Activated CD4-positive, alpha-beta T cell treated with anti-CD3 and anti-CD28 coated beads for 24 hours (primary cell): ENCODE measurements around the gene LITAF.
"Not testable (repeated sequence)": the region's sequence is repeated elsewhere in the genome, so short reads cannot be mapped to it uniquely, and the experiment has no call there.

Experiments used
- DNase-seq, 2 donors: peaks; one replicate each; pipeline ENCODE4 v3.0.0-alpha.2; 2020; ENCODE audit warnings: low read depth in 2 of 2

The LITAF gene

DNA sequence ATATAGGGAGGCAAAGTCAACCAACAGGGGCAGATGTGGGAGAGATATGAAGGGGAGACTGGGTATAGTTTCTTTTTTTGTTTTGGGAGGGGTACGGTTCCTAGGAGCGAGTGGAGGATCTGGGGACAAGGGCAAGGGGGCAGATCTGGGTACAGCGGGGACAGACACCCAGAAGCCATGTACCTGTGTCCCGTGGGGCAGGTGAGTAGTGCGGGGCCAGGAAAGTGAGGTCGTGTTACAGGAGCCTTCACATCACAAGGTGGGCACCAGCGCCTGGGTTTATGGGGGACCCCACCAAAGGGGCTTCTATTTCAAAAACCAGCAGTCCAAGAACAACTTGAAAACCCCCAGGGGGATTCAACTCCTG lies 11.5 kb downstream of the LITAF start:
- DNase-seq: no peak

DNA sequence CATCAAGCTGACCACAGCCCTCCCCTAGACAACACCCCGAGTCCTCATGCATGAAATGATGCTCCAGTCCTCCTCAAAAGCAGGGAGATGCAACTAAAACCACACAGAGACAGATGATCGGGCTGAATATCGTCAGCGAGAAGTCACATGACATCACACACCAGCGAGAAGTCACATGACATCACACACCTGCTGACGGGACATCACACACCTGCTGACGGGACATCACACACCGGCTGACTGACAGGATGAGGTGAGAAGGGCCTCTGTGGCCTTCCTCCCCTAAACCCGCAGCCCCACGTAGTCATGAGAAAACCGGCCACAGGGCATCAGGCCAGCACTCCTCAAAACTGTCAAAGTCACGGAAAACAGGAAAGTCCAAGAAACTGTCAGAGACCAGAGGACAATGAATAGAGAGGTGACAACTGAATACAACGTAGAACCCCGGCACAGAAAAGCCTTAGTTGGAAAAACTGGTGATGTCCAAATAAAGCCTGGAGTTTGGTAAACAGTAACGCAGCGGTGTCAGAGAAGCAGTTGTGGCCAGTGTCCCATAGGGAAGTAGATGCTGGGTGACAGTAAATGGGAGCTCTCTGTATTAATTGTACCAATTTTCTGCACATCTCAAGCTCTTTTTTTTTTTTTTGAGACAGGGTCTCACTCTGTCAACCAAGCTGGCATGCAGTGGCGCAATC lies 14.3 kb downstream of the LITAF start:
- no peak for DNase-seq

DNA sequence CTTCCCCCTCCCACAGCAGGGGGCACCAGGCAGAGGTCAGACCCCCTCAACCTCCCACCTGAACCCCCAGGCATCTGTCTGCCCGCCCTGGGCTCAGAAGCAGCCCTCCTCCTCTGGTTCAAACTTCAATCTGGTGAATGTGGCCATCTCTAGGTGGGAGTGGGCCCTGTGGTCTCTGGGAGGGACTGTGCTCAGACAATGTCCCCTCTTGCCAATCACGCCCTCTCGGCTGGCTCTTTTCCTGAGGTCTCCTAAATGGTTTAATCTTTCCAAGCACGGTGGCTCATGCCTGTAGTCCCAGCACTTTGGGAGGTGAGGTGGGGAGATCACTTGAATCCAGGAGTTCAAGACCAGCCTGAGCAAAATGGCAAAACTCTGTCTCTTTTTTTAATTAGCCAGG lies 15.2 kb downstream of the LITAF start:
- DNase-seq: no peak

DNA sequence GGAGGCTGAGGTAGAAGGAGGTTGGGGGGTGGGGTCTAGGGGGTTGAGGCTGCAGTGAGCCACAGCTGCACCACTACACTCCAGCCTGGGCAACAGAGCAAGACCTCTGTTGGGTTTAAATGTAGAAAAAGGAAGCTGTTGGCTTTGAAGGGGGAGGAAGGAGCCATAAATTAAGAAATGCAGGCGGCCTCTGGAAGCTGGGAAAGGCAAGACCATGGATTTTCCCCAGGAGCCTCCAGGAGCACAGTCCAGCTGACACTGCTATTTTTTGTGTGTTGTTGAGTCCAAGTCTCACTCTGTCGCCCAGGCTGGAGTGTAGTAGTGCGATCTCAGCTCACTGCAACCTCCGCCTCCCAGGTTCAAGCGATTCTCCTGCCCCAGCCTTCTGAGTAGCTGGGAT lies 15.9 kb downstream of the LITAF start:
- DNase-seq: no peak

DNA sequence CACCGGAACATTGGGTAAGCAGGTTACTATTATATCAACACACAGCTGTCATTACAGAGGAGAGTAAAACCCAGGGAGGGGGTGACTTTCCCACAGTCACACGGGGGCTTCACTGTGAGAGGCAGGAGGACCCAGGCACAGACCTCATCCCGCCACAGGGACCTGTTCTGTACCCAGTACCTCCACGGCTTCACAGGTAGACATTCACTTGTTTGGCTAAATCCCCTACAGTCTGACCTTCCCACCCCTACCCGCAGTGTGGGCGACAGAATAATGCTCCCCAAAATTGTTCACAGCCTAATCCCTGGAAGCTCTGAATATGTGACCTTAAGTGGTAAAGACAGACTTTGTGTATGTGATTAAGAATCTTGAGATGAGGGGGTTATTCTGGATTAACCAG lies 16.5 kb downstream of the LITAF start:
- no peak for DNase-seq

DNA sequence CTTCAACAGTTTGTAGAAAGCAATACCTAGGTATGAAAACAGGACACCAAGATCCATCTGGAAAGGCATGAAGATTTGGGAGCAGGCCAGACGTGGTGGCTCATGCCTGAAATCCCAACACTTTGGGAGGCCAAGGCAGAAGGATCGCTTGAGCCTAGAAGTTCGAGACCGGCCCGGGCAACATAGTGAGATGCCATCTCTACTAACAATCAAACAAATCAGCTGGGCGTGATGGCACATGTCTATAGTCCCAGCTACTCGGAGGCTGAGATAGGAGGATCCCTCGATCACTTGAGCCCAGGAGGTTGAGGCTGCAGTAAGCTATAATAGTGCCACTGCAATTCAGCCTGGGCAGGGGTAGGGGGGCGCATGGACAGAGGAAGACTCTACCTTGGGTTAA lies 20.3 kb downstream of the LITAF start:
- no peak for DNase-seq

DNA sequence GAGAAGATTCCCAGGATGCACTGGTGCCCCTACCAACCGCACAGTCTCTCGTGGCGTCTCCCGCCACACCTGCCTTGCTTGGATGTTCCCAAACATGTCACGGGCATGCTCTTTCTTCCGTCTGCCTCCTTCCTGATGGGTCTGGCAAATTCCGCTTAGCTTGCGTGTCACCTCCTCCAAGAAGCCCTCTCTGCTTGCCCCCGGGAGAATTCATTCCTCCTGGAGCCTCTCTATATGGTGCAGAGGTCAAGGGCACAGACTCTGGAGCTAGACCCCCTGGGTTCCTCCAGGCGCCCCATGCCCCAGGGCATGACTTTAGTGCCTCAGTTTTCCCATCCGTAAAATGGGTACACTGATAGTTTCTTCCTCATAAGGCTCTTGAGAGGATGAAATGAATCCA lies 21.1 kb downstream of the LITAF start:
- DNase-seq: no peak

DNA sequence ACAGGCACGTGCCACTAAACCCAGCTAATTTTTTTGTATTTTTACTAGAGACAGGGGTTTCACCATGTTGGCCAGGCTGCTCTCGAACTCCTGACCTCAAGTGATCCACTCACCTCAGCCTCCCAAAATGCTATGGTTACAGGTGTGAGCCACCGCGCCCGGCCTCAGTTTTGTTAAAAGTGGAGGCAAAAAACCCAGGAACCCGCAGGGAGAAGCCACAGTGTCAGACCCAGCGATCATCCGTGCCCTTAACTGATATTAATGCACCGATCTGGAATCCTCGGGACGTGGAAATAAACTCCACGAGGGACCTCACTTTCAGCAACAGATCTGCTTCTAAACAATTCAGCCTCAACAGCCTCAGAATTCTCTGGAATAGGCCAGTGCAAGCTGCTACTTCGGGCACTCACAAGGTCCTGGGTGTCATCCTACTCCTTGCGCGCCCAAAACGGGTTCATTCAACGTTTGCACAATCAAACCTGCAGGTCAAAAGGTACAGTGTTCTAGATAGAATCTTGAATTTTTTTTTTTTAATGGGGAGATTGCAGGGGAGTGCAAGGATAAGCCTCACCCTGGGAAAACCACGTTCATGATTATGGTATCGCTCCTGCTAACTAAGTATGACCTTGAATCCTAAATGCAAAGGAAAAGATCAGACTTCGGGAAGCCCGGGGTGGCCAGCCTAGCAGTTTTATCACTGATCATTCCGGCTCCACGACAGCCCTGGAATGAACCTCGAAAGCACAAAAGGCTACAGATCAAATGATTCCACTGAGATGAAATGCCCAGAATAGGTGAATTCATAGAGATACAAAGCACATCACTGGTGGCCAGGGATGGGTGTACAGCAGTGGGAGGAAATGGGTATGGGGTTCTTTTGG lies 22.4 kb downstream of the LITAF start:
- no peak for DNase-seq

DNA sequence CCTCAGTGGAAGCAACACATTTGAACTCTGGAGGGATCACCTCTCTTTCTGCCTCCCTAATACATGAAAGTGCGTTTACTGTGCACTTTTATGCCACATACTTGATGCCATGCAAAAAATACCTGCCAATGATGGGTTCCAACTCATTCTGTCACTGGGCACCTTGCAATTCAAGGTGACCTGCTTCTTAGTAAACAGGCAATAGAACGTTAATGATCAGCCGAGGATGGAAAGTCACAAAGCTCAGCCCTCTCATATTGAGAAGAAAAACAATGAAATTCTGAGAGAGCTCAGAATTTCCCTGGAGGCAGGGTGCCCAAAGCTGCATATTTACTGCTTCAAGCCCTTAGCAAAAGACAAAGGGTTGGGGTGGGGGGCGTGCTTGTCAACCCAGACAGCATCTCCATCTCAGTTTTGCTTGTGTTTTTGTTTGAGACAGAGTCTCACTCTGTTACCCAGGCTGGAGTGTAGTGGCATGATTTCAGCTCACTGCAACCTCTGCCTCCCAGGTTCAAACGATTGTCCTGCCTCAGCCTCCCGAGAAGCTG lies 23.2 kb downstream of the LITAF start:
- no peak for DNase-seq

DNA sequence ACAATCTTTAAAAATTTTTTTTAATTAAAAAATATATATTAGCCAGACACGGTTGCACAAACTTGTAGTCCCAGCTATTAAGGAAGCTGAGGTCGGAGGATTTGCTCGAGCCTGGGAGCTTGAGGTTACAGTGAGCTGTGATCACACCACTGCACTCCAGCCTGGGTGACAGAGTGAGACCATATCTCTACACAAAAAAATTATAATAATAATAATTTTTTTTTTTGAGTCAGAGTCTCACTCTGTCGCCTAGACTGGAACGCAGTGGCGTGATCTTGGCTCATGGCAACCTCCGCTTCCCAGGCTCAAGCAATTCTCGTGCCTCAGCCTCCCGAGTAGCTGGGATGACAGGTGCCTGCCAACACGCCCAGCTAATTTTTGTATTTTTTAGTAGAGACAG lies 23.8 kb downstream of the LITAF start:
- no peak for DNase-seq

DNA sequence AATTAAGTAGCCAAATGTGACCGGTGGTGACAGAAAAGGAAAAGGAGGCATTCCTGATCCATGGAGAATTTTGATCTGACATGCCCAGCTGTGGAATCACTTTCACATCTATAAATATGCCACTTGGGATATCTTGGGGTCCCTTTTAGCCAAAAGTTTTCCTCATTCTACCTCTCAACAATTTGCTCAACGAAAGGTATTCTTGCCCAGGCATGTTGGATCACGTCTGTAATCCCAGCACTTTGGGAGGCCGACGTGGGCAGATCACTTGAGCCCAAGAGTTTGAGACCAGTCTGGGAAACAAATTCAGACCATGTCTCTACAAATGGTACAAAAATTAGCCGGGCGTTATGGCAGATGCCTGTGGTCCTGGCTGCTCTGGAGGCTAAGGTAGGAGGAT lies 24.3 kb downstream of the LITAF start:
- no peak for DNase-seq

DNA sequence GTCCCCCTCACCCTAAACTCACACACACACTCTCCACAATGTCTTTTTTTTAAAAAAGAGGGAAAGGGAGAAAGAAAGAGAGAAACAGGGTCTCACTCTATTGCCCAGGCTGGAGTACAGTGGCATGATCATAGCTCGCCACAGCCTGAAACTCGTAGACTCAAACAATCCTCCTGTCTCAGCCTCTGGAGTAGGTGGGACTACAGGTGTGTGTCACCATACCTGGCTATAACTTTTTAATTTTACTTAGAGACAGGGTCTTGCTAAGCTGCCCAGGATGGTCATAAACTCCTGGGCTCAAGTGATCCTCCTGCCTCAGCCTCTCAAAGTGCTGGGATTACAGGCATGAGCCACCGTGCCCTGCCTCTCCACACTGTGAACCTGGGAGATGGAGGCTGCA lies 24.9 kb downstream of the LITAF start:
- DNase-seq: no peak

DNA sequence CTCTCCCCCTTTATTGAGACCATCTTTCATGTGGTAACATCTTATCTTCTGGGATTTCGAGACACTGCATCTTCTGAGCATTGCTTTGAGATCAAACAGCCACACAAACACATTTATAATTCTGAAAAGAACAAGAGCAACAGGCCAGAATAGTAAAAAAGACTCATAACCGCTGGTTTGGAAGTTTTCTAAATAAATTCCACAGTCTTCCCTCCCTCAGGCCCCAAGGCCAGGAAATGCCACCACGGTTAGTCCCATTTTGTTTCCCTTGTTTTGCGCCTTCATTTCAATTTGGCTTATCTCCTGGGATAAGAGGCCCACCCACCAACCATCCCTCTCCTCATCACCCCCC lies 25.3 kb downstream of the LITAF start:
- DNase-seq: no peak

DNA sequence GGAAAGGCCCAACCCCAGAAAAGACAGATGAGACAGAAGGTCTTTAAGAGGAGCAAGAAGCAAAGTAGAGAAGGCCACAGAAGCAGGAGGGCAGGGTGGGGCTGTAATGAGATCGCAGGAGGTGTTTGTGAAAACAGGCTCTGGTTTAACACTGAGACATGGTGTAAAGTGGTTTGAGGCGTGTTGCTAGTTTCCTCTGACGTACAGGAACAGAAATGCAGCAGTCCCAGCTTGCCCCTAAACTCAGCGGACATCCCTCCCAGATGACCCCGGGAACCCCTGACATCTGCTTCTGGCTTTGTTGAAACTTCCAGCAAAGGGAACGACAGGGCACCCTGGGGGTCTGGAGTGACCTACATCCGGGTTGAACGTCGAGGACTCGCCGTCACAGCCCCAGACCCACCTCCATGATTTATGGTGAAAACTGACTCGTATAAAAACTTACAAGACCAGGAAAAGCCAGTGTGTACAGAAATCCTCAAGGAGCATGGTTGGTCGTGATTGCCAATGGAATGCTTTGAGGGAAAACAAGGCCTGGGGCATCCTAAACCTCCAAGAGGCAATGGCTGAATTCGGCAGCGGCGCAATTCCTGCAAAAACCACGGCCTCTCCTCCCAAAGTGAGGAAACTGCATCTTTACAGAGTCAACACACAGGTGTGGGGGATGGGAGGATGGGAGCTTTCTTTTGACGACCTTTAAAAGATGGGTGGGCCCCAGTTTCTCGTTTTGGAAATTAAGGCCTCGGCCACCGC lies 25.8 kb downstream of the LITAF start:
- peak in 1 of 2 donors; percentile 10 for DNase-seq

DNA sequence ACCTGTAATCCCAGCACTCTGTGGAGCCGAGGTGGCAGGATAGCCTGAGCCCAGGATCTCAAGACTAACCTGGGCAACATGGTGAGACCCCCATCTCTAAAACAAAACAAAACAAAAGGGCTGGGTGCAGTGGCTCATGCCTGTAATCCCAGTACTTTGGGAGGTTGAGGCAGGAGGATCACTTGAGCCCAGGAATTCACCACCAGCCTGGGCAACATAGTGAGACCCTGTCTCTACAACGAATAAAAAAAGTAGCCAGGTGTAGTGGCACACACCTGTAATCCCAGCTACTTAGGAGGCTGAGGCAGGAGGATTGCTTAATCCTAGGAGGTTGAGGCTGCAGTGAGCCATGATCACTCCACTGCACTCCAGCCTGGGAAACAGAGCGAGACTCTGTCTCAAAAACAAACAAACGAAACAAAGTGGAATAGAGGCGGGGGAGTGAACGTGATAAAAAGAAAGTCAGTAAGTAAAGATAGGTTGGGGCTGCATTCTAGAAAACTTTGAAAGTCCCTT lies 28.4 kb downstream of the LITAF start:
- not testable (repeated sequence) for DNase-seq

DNA sequence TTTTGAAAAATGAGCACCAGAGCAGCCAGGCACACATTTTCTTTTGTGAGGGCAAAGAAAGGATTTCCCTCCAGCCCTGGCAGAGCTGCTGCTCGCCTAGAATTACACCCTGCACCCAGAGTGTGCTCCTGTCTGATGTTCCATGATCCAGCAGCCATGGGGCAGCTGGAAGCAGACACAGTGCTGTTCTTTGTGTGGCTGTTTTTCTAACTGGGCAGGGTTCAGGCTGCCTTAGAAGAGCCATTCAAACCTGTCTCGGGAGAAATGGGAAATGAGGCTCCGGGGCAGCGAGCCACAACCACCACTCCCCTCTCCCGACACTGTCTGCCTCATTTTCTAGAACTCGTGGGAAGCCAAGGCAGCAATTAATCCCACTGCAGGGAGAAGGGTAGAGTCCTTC lies 28.9 kb downstream of the LITAF start:
- DNase-seq: no peak

DNA sequence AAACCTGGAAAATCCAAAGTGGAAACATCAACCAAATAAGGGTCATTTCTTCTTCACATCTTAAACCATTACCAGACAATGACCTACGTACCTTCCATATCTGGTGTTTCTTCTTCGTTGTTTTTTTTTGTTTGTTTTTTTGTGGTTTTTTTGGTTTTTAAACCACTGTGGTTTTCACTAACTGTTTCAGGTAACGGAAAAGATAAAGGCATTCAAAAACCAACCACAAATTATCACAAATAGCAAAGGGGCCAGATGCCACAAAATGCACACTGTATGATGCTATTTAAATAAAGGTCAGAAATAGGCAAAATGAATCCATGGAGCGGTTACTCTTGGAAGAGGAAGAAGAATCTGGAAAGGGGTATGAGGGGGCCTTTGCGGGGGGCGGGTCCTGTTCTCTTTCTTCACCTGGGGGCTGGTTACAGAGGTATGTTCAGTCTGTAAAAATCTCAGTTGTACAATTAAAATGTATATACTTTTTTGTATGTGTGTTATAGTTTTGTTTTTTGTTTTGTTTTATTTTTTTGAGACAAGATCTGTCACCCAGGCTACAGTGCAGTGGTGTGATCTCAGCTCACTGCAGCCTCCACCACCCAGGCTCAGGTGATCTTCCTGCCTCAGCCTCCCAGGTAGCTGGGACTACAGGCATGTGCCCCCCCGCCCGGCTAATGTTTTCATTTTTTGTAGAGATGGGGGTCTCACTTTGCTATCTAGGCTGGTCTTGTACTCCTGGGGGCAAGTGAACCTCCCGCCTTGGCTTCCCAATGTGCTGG lies 29.6 kb downstream of the LITAF start:
- DNase-seq: no peak

DNA sequence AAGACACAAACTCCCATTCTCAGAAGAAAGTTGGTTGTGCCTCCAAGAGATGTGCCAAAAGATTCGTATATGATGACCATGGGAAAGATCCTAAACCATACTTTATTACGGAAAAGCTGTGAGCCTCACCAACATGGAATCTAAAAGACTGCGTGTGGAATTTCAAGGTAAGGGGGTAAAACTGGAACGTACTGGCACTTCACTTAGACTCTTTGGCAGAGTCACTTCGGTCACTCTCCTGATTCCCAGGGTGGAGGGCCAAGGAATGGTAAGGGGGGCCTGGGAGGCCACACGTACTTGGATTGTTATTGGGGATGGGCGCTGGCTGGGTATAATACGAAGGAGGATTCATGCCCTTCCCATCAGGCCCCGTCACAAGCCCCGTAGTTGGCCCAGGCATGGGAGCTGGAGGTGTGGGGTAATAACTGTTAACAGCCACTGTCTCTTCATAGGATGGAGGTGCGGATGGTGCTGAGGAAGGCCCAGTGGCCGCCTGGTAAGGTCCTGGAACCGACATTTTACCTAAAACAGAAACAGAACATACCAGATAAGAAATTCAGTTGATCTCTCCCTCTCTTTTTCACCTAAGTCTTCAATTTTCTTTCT lies 30.4 kb downstream of the LITAF start:
- no peak for DNase-seq

DNA sequence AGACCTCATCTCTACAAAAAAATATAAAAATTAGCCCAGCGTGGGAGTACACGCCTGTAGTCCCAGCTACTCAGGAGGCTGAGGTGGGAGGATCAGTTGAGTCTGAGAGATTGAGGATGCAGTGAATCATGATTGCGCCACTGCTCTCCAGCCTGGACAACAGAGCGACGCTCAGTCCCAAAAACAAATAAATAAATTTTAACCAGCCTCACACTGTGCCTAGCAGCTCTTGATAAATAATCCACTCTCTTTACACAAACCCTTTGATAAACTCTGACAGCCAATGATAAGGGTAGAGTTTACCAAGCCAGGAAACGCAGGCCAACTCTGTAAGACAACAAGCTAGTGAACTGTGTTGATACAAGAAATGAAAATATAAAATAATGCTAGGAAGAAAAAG lies 32.7 kb downstream of the LITAF start:
- no peak for DNase-seq

DNA sequence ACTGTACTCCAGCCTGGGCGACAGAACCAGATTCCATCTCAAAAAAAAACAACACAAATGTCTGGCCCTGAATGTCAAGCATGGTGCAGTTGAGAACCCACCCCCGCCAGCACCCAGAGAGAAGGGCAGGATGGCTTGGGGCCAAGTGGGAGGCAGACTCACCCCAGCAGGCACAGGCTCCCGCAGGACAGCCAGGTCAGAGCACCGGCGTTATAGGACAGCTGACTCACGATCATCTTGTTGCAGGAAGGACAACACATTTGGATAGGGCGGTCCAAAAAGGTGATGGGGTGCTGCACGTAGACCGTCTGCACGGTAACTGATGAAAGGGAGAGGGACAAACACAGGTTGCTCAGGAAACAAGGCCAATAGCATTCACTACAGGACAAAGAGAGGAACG lies 33.3 kb downstream of the LITAF start:
- DNase-seq: no peak

DNA sequence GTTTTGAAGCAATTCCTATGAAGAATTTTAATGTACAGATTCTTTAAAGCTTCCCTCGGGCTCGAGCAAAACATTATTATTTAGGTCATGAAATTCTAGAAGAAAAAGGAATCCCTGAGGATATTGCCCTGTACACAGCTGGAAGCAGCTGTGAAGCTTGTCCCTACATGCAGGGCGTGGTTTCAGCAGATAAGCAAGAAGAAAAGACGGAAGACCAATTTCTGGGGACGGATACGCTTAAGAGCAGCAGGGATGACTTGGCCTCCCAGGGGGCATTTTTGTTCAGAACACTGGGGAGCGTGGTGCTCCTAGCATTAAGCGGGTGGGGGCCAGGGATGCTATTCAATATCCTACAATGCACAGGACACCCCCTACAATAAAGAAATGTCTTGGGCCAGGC lies 34.3 kb downstream of the LITAF start:
- no peak for DNase-seq
